Measurements from ENCODE around the gene FANCD2OS.
"Not testable (repeated sequence)": the region's sequence is repeated elsewhere in the genome, so short reads cannot be mapped to it uniquely, and the experiment has no call there.

FANCD2OS gene

DNA sequence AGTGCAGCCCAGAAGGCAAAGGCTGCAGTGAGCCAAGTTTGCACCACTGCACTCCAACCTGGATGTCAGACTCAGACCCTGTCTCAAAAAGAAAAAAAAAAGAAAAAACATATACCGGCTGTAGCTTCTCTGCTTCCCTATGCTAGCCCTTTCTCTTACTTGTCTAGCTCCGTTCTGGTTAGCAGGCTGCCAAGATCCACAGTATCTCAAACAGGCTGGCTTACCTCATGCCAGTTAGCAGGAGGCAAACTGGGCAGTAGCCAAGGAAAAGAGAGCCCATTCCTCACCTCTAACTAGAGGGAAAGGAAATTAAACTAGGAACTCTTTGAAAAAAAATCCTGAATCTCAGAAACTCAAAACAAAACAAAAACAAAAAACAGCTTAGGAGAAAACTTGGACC, 16.7 kb downstream of the FANCD2OS start:
- not testable (repeated sequence) for DNase-seq

DNA sequence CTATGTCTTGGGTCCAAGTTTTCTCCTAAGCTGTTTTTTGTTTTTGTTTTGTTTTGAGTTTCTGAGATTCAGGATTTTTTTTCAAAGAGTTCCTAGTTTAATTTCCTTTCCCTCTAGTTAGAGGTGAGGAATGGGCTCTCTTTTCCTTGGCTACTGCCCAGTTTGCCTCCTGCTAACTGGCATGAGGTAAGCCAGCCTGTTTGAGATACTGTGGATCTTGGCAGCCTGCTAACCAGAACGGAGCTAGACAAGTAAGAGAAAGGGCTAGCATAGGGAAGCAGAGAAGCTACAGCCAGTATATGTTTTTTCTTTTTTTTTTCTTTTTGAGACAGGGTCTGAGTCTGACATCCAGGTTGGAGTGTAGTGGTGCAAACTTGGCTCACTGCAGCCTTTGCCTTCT, 17.3 kb downstream of the FANCD2OS start:
- not testable (repeated sequence) for DNase-seq

DNA sequence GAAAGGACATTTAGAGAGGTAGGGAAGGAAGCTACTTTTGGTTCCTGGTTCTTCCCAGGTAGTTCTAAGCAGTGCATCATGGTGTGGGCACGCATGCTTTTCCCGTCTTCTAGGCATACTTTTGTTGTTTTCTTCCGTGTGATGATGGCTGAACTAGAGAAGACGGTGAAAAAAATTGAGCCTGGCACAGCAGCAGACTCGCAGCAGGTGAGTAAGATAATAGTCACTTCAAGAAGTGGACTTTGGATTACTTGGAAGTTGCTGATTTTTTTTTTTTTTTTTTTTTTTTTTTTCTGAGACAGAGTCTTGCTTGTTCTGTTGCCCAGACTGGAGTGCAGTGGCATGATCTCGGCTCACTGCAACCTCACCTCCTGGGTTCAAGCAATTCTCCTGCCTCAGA, 17.9 kb downstream of the FANCD2OS start:
- no peak for DNase-seq

DNA sequence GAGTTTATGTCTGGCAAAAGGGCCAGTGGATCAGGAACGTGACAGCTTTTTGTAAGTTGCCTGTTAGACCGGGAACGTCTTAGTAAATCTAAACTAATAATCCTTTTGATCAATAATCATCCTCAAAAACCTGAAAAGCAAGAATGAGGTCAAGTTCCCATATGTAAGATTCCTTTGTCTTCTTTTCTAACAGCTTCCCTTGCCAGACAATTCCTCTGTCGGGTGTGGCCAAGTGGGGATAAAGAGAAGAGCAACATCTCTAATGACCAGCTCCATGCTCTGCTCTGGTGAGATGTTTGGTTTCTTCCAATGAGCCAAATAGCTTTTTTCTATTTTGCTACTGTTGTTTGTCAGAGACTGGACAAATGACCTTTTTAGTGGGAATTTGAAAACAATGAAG, 19.8 kb downstream of the FANCD2OS start:
- no peak for DNase-seq

DNA sequence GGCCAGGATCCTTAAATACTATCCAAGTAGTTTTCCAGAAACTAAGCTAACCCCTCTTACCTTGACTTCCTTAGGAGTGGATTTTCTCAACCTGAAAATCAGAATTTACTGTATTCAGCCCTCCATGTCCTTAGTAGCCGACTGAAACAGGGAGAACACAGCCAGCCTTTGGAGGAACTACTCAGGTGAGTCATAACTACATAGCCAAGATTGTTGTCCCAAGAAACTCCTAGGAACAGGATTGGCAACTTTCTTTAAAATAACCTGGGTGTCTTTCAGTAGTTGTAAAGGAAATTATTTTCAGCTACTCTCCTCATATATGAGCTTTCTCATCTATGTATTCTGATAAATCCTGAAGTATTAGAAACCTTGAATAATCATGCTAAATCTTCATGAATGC, 22.3 kb downstream of the FANCD2OS start:
- no peak for DNase-seq

DNA sequence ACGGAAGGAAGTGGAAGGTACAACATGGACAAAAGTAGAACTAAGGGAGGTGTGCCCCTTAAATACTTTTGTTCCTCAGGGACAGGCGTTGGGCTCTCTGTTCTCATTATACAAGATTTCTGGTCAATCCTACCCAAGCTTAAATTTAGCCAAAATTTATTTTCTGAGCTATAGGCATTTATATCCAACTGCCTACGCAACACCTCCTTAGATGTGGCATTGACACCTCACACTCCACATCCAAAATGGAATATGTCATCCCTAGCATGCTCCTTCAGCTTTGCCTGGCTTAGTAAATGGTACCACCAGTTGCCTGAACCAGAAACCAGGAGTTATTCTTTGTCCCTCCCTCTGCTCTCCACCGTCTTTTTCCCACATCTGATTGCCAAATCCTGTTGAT, 26.2 kb downstream of the FANCD2OS start:
- no peak for DNase-seq

DNA sequence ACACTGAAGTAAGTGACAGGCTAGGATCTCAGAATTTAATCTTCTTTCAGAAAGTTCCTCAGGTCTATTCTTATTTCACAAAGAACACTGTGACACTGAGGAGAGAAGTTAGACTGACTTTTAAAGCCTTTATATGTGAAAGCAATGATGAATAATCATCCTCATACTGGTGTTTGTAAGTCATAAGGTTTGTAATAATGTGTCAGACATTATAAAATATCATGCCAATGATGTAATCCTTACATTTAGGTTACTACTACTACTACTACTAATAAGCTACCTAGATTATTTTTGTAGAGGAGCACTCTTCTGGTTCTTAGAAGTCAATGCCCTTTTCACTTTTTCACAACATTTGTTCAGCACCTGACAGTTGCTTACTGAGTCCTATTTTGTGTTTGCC, 33.4 kb downstream of the FANCD2OS start:
- no peak for DNase-seq

DNA sequence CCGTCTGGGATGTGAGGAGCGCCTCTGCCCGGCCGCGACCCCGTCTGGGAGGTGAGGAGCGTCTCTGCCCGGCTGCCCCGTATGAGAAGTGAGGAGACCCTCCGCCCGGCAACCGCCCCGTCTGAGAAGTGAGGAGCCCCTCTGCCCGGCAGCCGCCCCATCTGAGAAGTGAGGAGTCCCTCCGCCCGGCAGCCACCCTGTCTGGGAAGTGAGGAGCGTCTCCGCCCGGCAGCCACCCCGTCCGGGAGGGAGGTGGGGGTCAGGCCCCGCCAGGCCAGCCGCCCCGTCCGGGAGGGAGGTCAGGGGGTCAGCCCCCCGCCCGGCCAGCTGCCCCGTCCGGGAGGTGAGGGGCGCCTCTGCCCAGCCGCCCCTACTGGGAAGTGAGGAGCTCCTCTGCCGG, 38.0 kb downstream of the FANCD2OS start:
- DNase-seq: not testable (repeated sequence)

DNA sequence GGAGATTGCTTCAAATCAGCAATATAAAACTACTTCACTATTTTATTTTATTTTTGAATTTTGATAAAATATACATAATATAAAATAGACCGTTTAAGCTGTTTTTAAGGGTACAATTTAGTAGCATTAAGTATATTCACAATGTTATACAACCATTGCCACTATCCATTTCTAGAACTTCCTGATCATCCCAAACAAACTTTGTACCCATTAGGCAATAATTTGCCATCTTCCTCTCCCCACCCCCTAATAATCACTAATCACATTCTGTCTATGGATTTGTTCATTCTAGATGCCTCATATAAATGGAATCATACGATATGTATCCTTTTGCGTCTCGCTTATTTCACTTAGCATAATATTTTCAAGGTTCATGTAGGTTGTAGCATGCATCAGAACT, 53.0 kb downstream of the FANCD2OS start:
- DNase-seq: no peak
